ENCODE data around the gene ST3GAL2.

- TF ChIP-seq CTCF (IDR thresholded peaks at IDR 0.05; ENCODE audit: low read length) (no peak), EZH2 (optimal IDR thresholded peaks at IDR 0.05; ENCODE audit: low read depth, low read length) (no peak), EZH2phosphoT487 (IDR thresholded peaks at IDR 0.05; ENCODE audit: low read length) (no peak)
Measured at GRCh38 chr16:70454222-70455034, 15.5 kb upstream of the ST3GAL2 start, which contains the start of gene FCSK.

Data from MM.1S (cell line).